NCI-H526 treated with DMSO at 0.1 percent for 48 hours (cell line): ENCODE data around the gene CSAD.
A peak's percentile ranks its signal among the peaks of the same experiment; 100 is the strongest.
"Not testable (repeated sequence)": the region's sequence is repeated elsewhere in the genome, so short reads cannot be mapped to it uniquely, and the experiment has no call there.

Source experiments
- DNase-seq: peaks from one replicate; lab custom pipeline; 2025; lab: John Stamatoyannopoulos, UW

The CSAD gene

DNA sequence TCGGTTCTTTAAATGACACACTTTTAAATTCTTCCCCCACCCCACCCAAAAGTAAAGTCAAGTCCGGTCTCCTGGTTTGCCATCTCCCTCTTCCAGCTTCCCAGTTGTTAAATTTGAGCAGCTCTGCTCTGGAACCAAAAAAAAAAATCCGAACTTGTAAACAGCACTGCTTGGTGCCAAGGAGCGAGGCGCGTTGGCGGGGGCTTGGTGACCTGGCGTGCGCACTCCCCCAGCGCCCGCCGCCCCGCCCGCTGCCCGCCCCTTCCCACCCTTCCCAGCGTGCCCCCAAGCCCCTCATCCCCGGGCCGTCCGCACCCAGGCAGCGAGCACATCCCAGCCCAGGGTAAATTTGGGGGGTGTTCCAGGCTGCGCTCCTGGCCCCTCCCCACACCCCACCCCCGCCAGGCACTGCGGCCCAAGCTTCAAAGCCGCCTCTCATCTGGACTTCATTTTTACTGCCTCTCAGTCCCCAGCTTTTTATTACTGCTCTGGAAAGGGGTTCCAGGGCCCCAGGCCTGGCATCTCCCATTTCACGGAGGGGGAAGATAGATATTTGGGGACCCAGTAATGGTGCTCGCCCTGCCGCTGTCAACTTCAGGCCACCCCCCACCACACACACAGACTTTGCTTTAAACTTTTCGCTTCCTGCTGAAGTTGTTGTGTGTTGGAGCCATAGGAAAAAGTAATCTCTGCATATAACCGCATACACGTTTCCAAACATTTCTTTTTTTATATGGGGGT lies 38.0 kb upstream of the CSAD start:
- DNase-seq = no peak

DNA sequence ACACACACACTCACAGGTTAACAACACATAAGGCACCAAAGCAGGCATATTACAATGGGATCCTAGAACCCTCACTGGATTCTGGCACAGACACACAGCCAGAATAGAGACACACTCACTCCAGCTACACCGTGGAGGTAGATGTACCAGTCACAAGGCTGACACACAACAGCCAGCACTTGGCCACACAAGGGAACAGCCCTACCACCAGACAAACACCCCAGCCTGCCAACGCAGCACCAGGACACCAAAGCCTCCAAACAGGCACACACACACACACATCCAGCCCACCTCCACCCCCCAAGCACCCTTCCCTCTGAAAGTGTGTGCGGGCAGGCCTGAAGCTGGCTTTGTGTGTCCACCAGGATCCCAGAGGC lies 37.2 kb upstream of the CSAD start:
- no peak for DNase-seq

DNA sequence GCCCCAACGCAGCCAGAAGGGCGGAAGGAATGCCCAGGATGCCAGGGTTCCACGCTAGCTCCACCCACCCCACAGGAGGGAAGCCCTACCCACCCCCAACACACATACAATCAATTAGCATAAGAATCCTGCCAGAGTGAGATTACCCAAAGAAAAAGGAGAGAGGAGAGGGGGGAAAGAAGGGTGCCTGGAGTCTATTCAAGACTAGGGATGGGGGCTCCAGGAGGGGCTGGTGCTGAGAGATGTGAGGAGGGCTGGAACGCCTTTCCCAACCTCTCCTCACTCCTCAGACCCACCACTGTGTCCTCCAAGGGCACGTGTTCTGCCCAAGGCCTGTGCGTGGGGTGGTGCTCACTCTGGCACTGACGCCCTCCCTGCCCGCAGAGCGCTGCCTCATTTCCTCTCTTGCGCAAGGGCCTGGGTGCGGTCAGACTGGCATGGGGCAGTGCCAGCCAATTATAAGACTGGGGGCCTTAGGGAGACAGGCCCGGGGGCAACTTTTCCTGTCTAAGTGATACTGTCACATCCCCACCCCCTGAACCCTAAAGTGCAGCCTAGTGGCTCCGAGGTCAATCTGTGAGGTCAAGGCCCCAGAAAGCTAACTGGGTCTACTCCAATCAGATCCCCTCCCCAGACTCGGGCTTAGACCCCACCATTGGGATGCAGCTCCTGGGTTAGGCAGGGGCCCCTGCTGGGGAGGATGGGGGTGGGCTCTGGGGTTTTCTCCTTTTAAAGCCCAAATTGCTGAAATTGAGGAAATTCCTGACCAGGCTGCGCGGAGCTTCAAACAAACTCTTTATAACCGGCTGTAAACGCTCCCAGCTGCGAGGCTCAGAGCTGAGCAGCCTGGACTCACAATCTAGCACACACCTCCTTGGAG lies 36.6 kb upstream of the CSAD start:
- no peak for DNase-seq

DNA sequence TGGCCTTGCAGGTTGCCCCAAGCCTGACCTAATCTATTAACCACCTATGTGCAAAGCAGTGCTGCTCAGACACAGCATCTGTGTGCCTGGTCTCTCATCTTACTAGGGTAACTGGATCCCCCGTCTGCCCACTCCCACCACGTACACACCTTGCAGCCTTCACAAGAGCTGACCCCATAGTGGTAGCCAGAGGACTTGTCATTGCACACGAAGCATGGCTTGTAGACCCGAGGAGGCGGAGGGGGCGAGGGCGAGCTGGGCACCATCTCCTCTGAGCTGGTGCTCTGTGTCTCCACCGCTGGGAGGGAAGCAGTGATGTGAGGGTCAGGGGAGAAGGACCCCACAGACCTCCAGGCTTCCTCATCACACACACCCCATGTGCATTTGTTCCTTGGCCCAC lies 34.8 kb upstream of the CSAD start:
- no peak for DNase-seq

DNA sequence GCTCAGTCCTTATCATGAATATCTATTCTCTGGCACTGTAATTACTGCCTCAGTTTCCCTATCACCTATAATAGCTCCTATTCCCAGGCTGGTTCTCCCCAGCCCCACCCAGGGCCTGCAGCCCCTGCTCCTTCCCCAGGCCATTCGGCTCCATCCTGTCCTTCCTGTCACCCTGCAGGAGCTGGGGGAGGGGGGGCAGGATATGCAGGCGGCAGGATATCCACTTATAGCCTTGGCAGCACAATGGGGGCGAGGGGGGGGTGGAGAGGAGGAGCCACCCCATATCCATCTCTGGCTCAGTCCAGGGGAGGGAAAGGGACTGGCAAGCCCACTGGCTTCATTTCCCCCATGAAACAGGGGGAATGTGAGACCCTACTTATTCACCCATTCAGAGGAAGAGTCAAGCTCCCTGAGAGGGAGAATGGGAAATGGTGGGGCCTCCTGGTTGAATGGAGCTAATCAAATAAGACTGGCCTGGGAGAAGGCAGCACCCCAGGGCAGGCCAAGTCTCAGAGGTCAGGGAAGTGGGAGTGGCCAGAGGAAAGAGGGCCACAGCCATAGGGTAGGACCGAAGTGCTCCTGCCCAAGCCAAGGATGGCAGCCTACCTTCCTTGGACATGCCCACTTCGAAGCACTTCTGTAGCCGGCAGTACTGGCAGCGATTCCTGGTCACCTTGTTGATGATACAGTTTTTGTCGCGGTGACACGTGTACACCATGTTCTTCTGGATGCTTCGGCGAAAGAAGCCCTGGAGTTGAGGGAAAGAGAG lies 34.1 kb upstream of the CSAD start:
- no peak for DNase-seq

DNA sequence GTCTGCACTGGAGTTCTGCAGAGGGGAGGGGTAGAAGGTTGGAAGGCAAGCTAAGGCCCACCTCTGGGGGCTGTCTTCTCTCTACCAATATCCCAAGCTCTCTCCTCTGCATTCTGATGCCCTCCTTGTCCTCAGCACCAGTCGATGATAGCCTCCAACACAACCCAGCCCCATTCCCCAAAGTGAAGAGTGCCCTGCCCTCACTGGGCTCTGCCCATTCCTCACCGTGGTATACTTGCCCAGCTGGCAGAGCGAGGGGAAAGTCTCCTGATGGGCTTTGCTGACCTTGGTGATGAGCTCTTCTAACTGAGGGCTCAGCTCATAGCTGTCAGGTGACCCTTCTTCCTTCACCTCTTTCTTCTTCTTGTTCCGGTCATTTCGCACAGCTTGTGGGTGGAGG lies 33.5 kb upstream of the CSAD start:
- DNase-seq = no peak

DNA sequence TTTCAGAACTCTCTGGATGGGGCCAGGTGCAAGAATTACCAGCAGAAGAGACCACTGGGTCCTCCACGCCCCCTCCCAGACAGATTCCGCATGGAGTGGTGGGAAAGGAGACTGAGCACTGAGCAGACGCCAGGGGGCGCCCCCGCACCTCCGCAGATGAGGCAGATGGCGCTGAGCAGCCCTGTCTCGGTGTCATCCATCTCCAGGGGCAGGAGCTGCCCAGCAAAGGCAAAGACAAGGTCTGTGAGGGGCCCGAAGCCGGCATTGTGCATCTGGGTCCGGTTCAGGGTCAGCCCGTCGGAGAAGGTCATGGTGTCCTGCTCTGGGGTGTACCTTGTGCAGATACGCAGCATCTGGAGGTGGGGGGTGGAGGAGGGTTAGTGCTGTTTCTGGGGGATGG lies 32.6 kb upstream of the CSAD start:
- DNase-seq = peak; percentile 49

DNA sequence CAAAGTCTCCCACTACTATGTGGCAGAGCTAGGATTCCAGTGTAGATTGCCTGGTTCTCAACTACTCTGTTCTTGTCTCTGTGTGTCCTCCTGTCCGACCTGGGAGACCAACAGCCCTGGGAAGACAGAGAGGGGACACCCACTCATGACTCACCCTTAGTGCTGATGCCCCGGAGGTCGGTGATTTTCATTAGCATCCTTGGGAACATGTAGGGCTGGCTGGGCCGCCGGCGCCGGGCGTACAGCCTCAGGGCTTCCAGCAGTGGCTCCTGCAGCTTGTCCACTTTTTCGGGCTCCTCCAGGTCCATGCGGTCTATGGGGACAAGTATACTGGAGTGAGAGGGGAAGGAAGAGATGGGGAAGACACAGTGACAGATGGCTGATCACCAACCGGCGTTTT lies 32.2 kb upstream of the CSAD start:
- DNase-seq = no peak

DNA sequence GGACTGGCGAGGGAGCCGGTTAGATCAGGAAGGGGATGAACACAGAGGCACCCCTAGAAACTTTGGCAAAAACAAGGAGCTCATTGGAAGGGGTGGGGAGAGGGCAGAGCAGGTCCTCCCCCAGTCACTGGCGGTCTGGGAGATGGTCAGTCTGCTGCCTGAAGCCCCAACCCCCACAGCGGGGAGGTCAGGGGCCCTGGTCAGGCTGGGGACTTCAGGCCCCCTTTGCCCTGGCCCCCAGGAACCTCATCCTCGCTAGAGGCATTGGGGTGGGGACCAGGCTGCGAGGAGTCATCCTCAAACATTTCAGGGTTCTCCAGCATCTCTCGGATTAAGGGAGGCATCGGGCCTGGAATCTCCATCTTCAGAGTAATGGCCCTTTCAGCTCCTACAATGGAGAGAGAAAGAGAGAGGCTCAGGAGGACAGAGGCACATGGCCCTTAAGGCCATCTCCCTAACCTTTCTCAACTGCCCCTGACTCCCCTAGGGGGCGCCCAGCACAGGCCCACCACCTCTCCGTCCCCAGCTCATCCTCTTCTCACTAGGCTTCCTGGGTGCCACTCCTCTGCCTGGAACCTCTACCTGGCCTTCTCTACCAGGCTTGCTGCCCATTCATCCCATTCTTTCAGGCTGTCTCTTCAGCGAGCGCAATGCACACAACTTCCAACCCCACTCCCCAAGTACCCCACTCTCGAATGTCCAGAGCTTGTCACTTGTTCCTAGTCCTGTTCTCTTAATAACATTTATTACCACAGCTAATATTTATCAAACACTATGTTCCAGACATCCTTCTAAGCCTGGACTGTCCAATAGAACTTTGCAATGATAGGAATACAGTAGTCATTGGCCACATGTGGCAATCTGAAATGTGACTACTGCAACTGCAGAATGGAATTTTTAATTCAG lies 31.0 kb upstream of the CSAD start:
- DNase-seq = no peak

DNA sequence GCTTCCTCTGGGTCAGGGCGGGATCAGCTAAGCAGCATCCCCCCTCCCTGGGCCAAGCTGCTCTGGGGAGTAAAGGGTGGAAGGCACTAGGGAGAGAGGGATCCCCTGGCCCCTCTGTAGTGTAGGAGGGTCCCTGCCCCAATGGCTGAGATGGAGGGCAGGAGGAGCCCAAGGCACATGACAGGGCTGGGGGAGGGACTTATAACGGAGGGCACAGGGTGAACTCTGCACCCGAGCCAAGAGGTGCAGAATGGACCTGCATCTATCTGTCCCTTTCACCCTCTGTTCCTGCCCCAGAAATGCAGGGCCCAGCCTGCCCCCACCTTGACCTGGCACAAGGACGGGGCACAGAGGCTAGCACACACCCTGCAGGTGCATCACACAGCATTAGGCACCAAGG lies 30.1 kb upstream of the CSAD start:
- DNase-seq = no peak

DNA sequence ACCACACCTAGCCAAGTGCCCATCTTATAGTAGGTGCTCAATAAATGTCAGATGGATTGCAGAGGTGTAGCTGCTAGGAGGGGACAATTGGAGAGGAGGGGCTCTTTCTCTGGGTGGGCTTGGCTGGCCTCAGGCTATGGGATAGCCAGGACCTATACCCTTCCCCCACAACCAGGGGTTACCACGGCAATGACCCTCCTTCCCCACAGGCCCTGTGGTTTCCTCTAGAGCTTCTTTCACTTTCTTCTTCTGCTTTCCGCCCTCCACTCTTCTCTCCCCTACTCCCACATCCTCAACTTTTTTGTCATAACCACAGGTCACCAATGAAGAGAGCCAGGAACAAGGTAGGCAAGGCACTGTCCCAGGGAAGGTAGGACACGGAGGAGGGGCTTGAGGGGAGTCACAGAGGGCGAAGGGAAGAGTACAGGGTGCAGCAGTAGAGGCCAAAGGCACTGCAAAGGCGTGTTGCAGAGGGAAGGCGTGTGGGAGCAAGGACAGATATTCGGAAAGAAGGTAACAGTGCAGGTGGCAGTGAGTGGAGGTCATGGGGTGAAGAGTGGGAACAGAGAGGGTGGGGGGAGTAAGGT lies 28.2 kb upstream of the CSAD start:
- DNase-seq = no peak

DNA sequence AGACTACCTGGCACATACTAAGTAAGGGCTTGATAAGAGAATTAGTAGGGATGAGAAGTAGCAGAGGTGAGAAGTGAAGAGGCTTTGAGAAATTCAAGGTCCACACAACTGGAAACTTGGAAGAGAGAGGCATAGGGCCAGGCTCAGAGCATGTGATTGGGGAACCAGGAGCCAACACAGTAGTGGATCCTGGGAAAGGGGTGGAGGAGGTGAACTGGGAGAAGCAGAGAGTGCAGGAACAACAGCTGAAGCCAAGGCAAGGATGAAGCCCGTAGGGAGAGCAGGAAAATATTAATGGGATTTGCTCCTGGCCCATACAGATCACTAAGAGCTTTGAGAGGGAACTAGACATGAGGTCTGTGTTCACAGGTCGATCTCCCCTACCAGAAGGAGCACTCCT lies 27.7 kb upstream of the CSAD start:
- DNase-seq = no peak

DNA sequence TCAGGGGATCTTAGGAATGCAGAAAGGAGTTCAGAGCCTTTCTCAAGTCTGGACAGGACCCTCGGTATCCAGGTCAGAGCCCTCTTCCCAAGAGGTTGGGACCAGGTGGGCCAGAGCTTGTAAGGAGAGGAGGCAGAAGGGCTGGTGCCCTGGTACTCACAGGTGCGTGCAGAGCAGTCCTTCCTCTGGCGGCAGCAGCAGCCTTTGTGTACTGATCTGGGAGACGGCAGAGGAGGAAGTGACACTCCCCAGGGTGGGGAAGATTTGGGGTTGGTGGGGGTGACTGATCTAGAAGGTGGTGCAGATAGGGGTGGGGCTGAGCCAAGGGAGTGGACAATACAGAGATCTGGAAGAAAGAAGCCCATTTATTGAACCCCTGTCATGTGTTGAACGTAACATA lies 26.3 kb upstream of the CSAD start, which contains the start of gene ITGB7:
Gene ITGB7 (minus strand): TSS at position 210 of the 400 bp plus-strand sequence. CDS start 6,808 bp downstream, outside the sequence.
- no peak for DNase-seq

DNA sequence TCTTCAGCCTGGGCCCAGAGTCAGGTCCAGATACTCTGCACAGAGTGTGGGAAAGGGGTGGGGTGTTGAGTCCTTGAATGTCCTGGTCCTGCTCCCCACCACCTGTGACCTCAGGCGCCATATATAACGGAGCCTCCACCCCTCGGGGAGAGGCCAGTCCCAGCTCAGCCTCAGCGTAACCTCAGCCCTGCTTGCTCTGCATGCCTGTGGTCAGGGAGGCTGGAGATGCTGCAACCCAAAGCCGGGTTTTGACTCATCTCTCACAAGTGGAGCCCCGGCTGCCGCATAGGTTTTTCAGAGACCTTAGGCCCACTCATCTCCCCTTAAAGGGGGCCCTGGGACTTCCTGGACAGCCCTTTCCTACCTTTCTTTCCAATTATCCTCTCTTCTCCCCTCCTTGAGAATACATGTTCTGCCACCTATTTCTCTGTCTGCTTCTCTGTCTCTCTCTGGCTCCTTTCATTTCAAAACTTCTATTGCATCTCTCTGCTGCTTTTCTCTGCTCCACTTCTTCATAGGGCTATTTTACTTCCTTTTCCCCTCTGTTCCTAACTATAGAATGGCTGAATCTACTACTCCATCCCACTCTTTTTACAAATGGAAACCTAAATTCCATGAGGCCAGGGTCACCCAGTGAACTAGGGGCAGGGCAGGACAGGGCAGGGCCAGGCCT lies 25.2 kb upstream of the CSAD start:
- no peak for DNase-seq

DNA sequence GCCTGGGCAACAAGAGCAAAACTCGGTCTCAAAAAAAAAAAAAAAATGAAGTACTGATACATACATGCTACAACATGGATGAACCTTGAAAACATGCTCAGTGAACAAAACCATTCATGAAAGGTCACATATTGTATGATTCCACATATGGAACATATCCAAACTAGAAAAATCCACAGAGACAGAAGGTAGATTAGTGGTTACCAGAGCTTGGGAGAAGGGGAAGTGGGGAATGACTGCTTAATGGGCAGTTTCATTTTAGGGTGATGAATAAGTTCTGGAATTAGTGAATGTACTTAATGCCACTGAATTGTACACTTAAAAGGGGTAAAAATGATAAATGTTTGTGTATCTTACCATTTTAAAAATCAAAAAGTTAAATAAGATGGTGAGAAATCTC lies 23.6 kb upstream of the CSAD start:
- no peak for DNase-seq

DNA sequence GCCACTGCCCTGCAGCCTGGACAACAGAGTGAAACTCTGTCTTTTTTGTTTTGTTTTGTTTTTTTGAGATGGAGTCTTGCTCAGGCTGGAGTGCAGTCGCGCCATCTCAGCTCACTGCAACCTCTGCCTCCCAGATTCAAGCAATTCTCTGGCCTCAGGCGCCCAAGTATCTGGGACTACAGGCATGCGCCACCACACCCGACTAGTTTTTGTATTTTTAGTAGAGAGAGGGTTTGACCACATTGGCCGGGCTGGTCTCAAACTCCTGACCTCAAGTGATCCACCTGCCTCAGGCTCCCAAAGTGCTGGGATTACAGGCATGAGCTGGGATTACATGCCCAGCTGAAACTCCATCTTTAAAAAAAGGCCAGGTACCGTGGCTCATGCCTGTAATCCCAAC lies 21.6 kb upstream of the CSAD start:
- DNase-seq = not testable (repeated sequence)

DNA sequence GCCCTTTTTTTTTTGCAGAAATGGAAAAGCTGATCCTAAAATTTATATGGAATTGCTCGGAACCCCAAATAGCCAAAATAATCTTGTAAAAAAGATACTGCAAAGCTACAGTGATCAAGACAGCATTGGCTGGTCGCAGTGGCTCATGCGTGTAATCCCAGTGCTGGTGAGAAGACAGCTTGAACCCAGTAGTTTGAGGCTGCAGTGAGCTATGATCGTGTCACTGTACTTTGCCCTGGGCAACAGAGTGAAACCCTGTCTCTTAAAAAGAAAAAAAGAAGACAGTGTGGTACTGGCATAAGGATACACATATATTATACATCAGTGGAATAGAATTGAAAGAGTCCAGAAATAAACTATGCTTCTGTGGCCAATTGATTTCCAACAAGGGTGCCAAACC lies 20.9 kb upstream of the CSAD start:
- no peak for DNase-seq

DNA sequence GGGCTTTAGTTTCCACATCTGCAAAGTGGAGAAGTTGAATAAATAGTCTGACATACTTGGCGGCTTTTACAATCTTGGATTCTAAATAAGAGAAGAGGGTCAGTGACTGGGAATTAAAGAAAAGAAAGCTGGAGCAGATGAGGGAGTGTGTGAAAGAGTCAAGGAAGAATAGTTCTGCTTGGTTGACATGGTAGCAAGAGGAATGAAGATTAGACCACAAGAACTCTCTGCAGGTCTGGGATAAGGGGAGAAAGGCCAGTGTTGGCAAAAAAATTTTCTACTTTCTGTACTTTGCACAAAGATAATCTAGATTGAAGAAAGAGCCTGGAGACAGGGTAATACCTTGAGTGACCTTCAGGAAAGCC lies 20.4 kb upstream of the CSAD start:
- no peak for DNase-seq

DNA sequence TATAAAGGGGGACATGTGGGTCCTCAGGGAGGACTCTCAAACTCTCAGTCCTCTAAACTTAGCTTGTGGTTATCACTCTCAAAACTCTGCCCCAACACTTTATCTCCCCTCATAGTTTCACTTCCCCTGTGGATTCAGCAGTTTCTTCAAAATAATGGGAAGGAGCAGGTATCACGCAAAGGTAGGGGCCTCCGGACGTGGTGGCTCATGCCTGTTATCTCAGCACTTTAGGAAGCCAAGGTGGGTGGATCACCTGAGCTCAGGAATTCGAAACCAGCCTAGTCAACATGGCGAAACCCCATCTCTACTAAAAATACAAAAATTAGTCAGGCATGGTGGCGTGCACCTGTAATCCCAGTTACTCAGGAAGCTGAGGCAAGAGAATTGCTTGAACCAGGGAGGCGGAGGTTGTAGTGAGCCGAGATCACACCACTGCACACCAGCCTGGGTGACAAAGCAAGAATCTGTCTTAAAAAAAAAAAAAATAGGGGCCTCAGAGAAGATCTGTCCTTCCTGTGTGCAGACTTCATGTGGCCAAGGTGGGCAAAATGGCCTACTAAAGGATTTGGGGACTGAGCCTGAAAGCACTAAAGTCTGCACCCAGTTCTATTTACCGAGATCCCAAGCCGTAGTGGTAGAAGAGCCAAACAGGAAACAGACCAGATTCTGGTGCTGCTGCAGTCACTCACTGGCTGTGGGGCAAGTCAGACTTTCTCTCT lies 19.9 kb upstream of the CSAD start:
- no peak for DNase-seq

DNA sequence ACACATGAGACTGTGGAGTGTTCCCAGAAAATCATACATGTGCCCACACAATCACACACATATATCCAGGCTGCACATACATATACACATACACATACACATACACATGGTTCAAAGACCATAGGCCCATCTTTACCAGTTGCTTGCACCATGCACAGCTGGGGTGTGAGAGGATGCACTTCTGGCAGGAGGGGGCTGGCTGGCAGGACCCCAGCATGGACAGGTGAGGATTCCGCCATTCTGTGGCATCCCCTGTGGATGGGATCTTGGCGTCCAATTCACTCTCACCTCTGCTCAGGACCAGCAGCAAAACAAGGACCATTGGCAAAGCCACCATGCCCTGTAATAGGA lies 19.4 kb upstream of the CSAD start:
- DNase-seq = no peak
